HepG2 (cell line): Measurements from ENCODE around the gene CASS4.

Experiments used
- ARNT2 ChIP-seq: sonication (generic); formaldehyde crosslinking; IDR thresholded peaks from 2 replicates; pipeline ENCODE4 v1.8.0; 2022; ENCODE audit warnings: mild to moderate bottlenecking, low read depth, missing genetic modification reagents, moderate library complexity
- MYC ChIP-seq: sonication (generic); formaldehyde crosslinking; IDR thresholded peaks from 2 replicates; pipeline ENCODE4 v1.9.0; 2021; ENCODE audit warnings: missing genetic modification reagents, borderline replicate concordance
- RBFOX2 ChIP-seq: fragments of 200-400 bp; formaldehyde crosslinking; IDR thresholded peaks from 2 replicates; pipeline ENCODE4 v1.6.1; 2017; ENCODE audit warnings: low read depth, mild to moderate bottlenecking, low read length
- SMAD3 ChIP-seq: sonication (generic); formaldehyde crosslinking; IDR thresholded peaks from 2 replicates; pipeline ENCODE4 v1.4.0; 2020; ENCODE audit warnings: missing genetic modification reagents
- TAF1 ChIP-seq: sonication (generic); formaldehyde crosslinking; IDR thresholded peaks from 2 replicates; pipeline ENCODE4 v1.4.0; 2020; ENCODE audit warnings: missing genetic modification reagents
- TOE1 ChIP-seq: sonication (generic); formaldehyde crosslinking; IDR thresholded peaks from 2 replicates; pipeline ENCODE4 v1.4.0; 2020; ENCODE audit warnings: mild to moderate bottlenecking, missing genetic modification reagents
- ZKSCAN1 ChIP-seq: fragments of 150-350 bp; IDR thresholded peaks from 2 replicates; pipeline ENCODE4 v1.6.1; 2014; ENCODE audit warnings: low read length
- ZNF232 ChIP-seq: sonication (generic); formaldehyde crosslinking; IDR thresholded peaks from 2 replicates; pipeline ENCODE4 v1.4.0; 2020; ENCODE audit warnings: missing genetic modification reagents, borderline replicate concordance
- TF ChIP-seq, protein P1 (sequence below): sonication (generic); formaldehyde crosslinking; IDR thresholded peaks from 2 replicates; pipeline ENCODE4 v1.5.0; 2020; ENCODE audit warnings: mild to moderate bottlenecking, missing genetic modification reagents, moderate library complexity
- TF ChIP-seq, protein P2 (sequence below): sonication (generic); formaldehyde crosslinking; IDR thresholded peaks from 2 replicates; pipeline ENCODE4 v1.8.1; 2023; ENCODE audit warnings: missing genetic modification reagents, inconsistent platforms, borderline replicate concordance
- TF ChIP-seq, protein P3 (sequence below): IDR thresholded peaks from 2 replicates; pipeline ENCODE4 v1.6.1; 2016; ENCODE audit warnings: missing compliant biosample characterization, missing genetic modification reagents, borderline replicate concordance

DNA sequence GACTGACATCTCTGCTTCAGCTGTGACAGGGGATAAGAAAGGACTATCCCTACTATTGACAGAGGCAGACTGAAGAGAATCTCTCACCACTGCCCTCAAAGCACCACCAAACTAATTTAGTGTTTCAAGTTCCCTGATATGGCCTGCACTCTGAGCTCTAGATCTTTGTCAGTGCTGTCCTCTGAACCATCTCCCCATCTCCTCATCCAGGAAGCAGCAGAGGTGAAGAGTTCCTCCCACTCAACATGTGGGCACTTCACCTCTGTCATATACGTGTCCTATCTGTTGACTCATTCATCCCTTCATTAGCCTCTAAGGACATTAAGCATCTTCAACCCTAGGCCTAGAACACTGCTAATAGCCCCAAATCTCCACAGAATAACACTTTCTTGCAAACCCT lies 39.2 kb upstream of the CASS4 start:
- TF ChIP-seq, protein P1, sequence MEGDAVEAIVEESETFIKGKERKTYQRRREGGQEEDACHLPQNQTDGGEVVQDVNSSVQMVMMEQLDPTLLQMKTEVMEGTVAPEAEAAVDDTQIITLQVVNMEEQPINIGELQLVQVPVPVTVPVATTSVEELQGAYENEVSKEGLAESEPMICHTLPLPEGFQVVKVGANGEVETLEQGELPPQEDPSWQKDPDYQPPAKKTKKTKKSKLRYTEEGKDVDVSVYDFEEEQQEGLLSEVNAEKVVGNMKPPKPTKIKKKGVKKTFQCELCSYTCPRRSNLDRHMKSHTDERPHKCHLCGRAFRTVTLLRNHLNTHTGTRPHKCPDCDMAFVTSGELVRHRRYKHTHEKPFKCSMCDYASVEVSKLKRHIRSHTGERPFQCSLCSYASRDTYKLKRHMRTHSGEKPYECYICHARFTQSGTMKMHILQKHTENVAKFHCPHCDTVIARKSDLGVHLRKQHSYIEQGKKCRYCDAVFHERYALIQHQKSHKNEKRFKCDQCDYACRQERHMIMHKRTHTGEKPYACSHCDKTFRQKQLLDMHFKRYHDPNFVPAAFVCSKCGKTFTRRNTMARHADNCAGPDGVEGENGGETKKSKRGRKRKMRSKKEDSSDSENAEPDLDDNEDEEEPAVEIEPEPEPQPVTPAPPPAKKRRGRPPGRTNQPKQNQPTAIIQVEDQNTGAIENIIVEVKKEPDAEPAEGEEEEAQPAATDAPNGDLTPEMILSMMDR (CRISPR knock-in tag): no peak
- TF ChIP-seq ZNF232: no peak
- TF ChIP-seq TAF1 (CRISPR knock-in tag): no peak
- no peak for TF ChIP-seq MYC (CRISPR knock-in tag)
- TF ChIP-seq, protein P2, sequence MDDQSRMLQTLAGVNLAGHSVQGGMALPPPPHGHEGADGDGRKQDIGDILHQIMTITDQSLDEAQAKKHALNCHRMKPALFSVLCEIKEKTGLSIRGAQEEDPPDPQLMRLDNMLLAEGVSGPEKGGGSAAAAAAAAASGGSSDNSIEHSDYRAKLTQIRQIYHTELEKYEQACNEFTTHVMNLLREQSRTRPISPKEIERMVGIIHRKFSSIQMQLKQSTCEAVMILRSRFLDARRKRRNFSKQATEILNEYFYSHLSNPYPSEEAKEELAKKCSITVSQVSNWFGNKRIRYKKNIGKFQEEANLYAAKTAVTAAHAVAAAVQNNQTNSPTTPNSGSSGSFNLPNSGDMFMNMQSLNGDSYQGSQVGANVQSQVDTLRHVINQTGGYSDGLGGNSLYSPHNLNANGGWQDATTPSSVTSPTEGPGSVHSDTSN (CRISPR knock-in tag): no peak
- no peak for TF ChIP-seq RBFOX2
- TF ChIP-seq ARNT2: no peak
- TF ChIP-seq, protein P3, sequence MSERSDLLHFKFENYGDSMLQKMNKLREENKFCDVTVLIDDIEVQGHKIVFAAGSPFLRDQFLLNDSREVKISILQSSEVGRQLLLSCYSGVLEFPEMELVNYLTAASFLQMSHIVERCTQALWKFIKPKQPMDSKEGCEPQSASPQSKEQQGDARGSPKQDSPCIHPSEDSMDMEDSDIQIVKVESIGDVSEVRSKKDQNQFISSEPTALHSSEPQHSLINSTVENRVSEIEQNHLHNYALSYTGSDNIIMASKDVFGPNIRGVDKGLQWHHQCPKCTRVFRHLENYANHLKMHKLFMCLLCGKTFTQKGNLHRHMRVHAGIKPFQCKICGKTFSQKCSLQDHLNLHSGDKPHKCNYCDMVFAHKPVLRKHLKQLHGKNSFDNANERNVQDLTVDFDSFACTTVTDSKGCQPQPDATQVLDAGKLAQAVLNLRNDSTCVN (CRISPR knock-in tag): no peak
- no peak for TF ChIP-seq ZKSCAN1
- TF ChIP-seq SMAD3 (CRISPR knock-in tag): no peak
- no peak for TF ChIP-seq TOE1 (CRISPR knock-in tag)
